Activated CD8-positive, alpha-beta memory T cell treated with anti-CD3 and anti-CD28 coated beads, Interleukin-2, amount 50 U/mL, for 4 hours (primary cell): Measurements from ENCODE around the gene JMJD1C.
"Not testable (repeated sequence)": the region's sequence is repeated elsewhere in the genome, so short reads cannot be mapped to it uniquely, and the experiment has no call there.

ENCODE experiments used
- DNase-seq: peaks from one replicate; pipeline ENCODE4 v3.0.0-alpha.2; 2020

JMJD1C gene

GRCh38 chr10:63465293-63466143 lies at the start of gene JMJD1C:
JMJD1C (minus strand) TSS chr10:63465977; CDS start chr10:63465662, 315 bp downstream.
- peak; percentile 65 for DNase-seq

- DNase-seq = no peak
Measured at GRCh38 chr10:63515002-63515763, 49.4 kb upstream of the JMJD1C start.

- no peak for DNase-seq
Measured at GRCh38 chr10:63506554-63506953, 40.8 kb upstream of the JMJD1C start.

GRCh38 chr10:63505562-63505961 lies 39.8 kb upstream of the JMJD1C start:
- no peak for DNase-seq

- no peak for DNase-seq
Measured at GRCh38 chr10:63504145-63504881, 38.5 kb upstream of the JMJD1C start.

GRCh38 chr10:63503395-63503794 lies 37.6 kb upstream of the JMJD1C start:
- no peak for DNase-seq

- DNase-seq = no peak
Measured at GRCh38 chr10:63502832-63503231, 37.1 kb upstream of the JMJD1C start.

- no peak for DNase-seq
Measured at GRCh38 chr10:63501954-63502353, 36.2 kb upstream of the JMJD1C start.

- DNase-seq = not testable (repeated sequence)
Measured at GRCh38 chr10:63500551-63500950, 34.8 kb upstream of the JMJD1C start.

GRCh38 chr10:63498665-63499064 lies 32.9 kb upstream of the JMJD1C start:
- no peak for DNase-seq

- DNase-seq = no peak
Measured at GRCh38 chr10:63497321-63497720, 31.5 kb upstream of the JMJD1C start.

GRCh38 chr10:63496561-63496960 lies 30.8 kb upstream of the JMJD1C start:
- no peak for DNase-seq

- no peak for DNase-seq
Measured at GRCh38 chr10:63494951-63495350, 29.2 kb upstream of the JMJD1C start.

- no peak for DNase-seq
Measured at GRCh38 chr10:63493004-63493403, 27.2 kb upstream of the JMJD1C start.

- not testable (repeated sequence) for DNase-seq
Measured at GRCh38 chr10:63492317-63492690, 26.5 kb upstream of the JMJD1C start.

GRCh38 chr10:63491588-63492316 lies 26.0 kb upstream of the JMJD1C start:
- DNase-seq = no peak

GRCh38 chr10:63489838-63490237 lies 24.1 kb upstream of the JMJD1C start:
- DNase-seq = no peak

- DNase-seq = no peak
Measured at GRCh38 chr10:63487990-63488389, 22.2 kb upstream of the JMJD1C start.

GRCh38 chr10:63483983-63484382 lies 18.2 kb upstream of the JMJD1C start:
- DNase-seq = no peak

- DNase-seq = no peak
Measured at GRCh38 chr10:63481815-63482421, 16.1 kb upstream of the JMJD1C start.

- no peak for DNase-seq
Measured at GRCh38 chr10:63480237-63480636, 14.5 kb upstream of the JMJD1C start.

GRCh38 chr10:63478564-63478963 lies 12.8 kb upstream of the JMJD1C start:
- no peak for DNase-seq
